GM18861 (cell line): ENCODE results near the gene OCLN.
"Not testable (repeated sequence)": the region's sequence is repeated elsewhere in the genome, so short reads cannot be mapped to it uniquely, and the experiment has no call there.

Source experiments
- ATAC-seq: cut with Tn5 transposase; IDR thresholded peaks from one replicate; pipeline ENCODE4 v1.9.1; 2021; ENCODE audit not compliant: unreplicated experiment

The OCLN gene

GRCh38 chr5:69491027-69491426 is 1.6 kb upstream of the OCLN start:
- no peak for ATAC-seq

GRCh38 chr5:69491838-69492390 is 676 bp upstream of the OCLN start:
- ATAC-seq = no peak

- no peak for ATAC-seq
These were observed 369 bp downstream of the OCLN start for GRCh38 chr5:69492923-69493395.

- ATAC-seq = no peak
These were observed 975 bp downstream of the OCLN start for GRCh38 chr5:69493396-69494133.

- no peak for ATAC-seq
These were observed 1.9 kb downstream of the OCLN start for GRCh38 chr5:69494452-69494851.

- no peak for ATAC-seq
These were observed 4.5 kb downstream of the OCLN start for GRCh38 chr5:69497006-69497520.

- ATAC-seq = no peak
These were observed 5.8 kb downstream of the OCLN start for GRCh38 chr5:69498384-69498783.

- ATAC-seq = no peak
These were observed 9.8 kb downstream of the OCLN start for GRCh38 chr5:69502367-69502766.

GRCh38 chr5:69502767-69503488 is 10.3 kb downstream of the OCLN start:
- ATAC-seq = no peak

- ATAC-seq = no peak
These were observed 11.4 kb downstream of the OCLN start for GRCh38 chr5:69504036-69504435.

GRCh38 chr5:69505306-69505705 is 12.7 kb downstream of the OCLN start:
- ATAC-seq = no peak

- no peak for ATAC-seq
These were observed 16.6 kb downstream of the OCLN start for GRCh38 chr5:69509212-69509611.

- no peak for ATAC-seq
These were observed 18.1 kb downstream of the OCLN start for GRCh38 chr5:69510694-69511093.

- no peak for ATAC-seq
These were observed 20.2 kb downstream of the OCLN start for GRCh38 chr5:69512740-69513260.

GRCh38 chr5:69515570-69515969 is 23.0 kb downstream of the OCLN start:
- ATAC-seq = not testable (repeated sequence)

GRCh38 chr5:69516769-69517168 is 24.2 kb downstream of the OCLN start:
- no peak for ATAC-seq

- no peak for ATAC-seq
These were observed 25.2 kb downstream of the OCLN start for GRCh38 chr5:69517763-69518212.

- ATAC-seq = no peak
These were observed 26.7 kb downstream of the OCLN start for GRCh38 chr5:69519285-69519684.

- no peak for ATAC-seq
These were observed 29.4 kb downstream of the OCLN start for GRCh38 chr5:69522035-69522434.

GRCh38 chr5:69525490-69525889 is 32.9 kb downstream of the OCLN start:
- ATAC-seq = no peak

GRCh38 chr5:69526660-69527059 is 34.1 kb downstream of the OCLN start:
- ATAC-seq = no peak
